GM21423 (cell line): ENCODE results near the gene TMEM129.

Experiments used
- ATAC-seq: cut with Tn5 transposase; IDR thresholded peaks from one replicate; pipeline ENCODE4 v1.9.1; 2021; ENCODE audit warnings: mild to moderate bottlenecking, moderate library complexity; ENCODE audit not compliant: unreplicated experiment

The TMEM129 gene

DNA sequence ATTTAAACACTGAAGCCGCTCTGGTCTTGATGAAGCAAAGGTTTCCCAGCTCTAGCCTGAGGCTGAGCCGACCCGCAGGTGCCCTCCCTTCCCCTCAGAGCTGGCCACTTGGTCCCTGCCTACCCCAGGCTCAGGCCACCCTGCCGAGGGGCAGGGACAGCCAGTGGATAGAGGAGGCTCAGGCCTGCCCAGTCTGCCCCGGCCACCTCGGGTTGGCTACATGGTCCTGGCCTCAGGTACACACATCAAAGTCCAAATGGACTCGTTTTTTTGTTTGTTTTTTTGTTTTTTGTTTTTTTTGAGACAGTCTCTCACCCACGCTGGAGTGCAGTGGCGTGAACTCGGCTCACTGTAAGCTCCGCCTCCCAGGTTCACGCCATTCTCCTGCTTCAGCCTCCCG is 24.0 kb upstream of the TMEM129 start:
- ATAC-seq = no peak

DNA sequence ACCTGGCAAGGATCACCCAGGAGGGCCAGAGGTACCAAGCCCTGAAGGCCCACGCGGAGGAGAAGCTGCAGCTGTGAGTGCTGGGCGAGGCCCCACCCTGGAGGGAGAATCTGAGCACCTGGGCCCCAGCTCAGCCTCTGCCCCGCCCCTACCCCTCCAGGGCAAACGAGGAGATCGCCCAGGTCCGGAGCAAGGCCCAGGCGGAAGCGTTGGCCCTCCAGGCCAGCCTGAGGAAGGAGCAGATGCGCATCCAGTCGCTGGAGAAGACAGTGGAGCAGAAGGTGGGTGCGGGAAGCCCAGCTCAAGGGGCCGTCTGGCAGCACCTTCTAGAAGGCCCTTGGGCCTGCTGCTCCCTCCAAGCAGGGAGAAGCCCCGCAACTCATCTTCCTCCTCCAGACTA is 23.4 kb upstream of the TMEM129 start:
- no peak for ATAC-seq

DNA sequence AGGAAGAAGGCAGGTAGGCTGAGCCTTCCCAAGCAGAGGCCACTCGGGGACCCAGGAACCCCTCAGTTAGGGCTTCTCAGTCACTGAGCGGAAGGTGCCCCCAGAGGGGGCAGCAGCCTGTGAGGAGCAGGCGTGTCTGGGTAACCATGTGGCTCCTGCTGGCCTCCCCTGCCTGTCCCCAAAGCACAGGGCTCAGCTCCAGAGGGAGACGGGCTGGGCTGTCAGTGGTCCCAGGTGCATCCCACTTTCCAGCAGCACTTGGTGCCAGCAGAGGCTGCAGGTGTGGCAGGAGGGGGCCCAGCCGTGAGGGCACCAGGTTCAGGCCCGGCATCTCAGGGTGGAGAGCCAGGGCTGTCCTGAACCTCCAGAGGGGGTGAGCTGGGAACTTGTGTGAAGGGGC is 22.9 kb upstream of the TMEM129 start:
- ATAC-seq = no peak

DNA sequence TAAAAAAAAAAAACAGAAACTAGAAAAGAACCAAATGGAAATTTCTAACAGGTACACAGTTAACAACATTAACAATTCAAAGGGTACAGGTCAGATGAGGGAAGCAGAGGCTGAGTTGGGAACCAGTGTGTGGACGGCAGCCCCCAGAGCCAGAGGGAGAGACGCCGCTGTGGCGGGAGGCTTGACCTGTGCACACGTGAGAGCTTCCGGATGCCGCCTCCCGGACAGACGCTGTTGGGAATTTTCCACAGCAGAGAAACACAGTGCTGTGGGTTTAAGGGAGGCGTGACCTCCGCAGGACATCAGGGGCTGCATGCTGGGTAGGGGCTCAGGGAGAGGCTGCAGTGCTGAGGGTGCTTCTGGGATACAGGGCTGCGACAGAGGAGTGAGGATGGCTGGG is 22.4 kb upstream of the TMEM129 start:
- ATAC-seq = no peak

DNA sequence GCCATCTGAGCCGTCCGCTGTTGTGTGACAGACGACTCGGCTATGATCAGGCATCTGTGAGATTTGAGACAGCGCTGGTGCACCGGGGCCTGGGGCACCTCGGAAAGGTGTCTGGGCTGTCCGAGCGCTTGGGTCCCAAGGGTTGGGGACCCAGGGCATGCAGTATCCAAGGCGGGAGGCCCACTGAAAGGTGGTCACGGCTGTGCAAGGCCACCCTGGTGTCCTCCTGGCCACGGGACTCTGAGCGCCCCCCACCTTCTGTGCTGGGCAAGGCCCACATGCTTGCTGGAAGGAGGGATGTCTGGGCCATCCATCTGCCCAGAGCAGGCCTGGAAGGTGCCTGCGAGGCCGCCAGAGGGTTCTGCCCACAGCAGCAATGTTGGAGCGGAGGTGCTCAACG is 20.1 kb upstream of the TMEM129 start:
- no peak for ATAC-seq

DNA sequence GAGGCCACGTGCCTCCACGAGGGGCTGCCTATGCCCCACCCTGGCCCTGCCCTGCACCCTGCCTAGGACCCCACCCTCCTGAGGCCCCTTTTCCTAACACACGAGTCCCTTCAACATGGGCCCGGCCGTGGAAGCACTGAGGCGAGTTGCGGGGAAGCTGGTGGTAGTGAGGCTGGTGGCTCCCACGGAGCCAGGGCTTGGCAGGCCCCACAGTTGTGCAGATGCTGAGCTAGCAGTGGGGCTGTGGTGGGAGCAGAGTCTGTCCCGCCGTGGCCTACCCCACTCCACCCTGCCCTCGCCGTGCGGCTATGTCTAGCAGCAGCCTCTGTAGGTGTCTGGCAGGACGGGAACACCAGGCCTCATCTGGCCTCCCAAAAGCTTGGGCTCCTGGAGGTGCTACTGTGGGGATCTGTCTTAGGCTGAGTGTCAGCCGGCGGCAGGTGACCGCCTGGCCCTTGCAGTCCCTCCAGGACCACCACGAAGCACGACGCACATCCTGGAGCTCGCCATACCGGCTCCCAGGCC is 19.0 kb upstream of the TMEM129 start:
- ATAC-seq = no peak

DNA sequence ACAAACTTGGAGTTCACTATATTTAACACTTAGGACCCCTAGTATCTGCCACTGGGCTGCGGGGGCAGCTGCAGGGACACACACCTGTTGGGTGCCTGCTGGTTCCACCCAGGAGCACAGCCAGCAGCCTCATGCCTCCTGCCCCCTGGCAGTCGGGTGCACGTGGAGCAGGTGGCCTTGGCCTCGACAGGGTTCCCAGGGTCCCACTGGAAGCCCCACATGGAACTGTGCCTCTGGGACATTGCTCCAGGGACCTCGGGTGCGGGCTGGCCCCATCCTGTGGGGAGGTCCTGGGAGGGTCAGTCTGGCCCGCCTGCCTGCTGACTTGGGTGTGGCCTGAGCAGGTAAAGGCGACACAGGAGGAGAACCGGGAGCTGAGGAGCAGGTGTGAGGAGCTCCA is 18.2 kb upstream of the TMEM129 start:
- no peak for ATAC-seq

DNA sequence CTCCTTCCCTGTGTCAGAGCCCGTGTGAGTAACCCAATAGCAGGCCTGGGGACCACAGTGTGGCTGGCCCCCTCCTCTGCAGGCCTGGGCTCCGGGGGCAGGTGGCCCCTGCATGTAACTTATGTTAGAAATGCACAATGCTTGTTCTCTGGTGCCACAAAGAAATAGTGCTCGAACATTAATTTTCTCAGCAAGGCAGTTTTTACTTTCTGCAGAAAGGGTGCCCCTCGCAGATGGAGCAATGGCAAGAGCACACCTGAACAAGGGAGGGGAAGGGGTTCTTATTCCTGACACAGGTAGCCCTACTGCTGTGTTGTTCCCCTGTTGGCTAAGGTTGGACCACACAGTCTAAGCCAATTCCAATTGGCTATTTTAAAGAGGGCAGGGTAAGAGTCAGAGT is 17.3 kb upstream of the TMEM129 start:
- ATAC-seq = no peak

DNA sequence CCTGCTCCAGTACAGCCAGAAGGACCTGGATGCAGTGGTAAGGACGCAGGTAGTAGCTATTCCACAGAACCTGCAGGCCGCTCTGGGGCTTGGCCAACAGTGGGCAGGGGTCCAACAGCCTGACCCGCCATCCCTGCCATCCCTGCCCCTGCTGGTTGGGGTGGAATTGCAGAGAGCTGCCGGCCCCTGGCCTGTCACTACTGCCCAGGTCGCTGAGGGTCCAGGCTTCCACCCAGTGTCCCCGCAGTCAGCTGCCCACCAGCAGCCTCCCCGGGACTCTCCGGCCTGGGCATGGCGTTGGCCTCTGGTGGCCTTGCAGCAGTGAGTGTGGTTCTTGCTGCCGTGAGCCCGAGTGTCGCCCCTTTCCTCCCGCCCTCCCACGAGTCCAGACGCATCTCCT is 16.5 kb upstream of the TMEM129 start:
- no peak for ATAC-seq

DNA sequence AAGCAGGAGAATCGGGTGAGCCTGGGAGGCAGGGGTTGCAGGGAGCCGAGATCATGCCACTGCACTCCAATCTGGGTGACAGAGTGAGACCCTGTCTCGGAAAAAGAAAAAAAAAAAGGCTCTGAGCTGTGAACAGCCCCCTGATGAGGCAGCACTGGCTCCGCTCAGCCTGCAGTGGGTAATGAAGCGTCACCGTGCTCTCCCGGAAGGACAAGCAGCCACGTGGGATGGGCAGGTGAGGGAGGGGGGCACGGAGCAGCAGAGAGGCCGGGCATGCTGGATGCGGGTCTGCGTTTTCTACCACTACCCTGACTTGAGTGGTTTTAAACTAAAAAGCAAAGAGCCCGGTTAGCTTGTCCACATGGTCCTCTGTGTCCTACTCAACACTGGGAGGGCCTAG is 15.7 kb upstream of the TMEM129 start:
- no peak for ATAC-seq

DNA sequence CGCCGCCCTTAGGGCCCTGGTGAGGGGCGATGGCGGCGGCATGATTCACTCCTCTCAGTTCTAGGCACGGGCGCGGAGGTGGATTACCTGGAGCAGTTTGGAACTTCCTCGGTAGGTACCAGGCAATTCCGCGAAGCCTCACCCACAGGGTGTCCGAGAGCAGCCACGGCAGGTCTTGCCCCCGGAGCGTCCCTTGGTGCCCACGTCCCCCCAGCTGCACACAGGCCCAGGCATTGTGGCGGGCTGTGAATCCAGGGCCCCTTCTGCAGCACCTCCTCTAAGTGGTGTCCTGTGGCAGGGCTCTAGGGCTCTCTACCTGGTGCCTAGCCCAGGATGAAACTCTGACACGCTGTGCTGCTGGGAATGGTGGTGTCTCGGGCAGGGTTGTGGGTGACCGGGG is 14.1 kb upstream of the TMEM129 start:
- no peak for ATAC-seq

DNA sequence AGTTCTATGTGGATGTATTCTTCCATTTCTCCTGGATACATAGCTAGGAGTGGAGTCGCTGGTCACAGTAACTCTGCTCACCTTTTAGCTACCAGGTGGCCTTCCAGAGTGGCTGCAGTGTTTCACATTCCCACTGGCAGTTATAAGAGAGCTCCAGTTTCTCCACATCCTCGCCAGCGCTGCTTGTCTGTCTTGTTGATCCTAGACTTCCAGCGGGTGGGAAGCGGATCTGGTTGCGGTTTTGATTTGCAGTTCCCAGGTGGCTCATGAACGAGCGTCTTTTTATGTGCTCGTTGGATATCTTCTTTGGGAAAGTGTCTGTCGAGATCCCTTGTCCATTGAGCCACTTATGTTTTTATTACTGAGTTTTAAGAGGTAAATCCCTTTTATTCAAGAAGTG is 11.8 kb upstream of the TMEM129 start:
- no peak for ATAC-seq

DNA sequence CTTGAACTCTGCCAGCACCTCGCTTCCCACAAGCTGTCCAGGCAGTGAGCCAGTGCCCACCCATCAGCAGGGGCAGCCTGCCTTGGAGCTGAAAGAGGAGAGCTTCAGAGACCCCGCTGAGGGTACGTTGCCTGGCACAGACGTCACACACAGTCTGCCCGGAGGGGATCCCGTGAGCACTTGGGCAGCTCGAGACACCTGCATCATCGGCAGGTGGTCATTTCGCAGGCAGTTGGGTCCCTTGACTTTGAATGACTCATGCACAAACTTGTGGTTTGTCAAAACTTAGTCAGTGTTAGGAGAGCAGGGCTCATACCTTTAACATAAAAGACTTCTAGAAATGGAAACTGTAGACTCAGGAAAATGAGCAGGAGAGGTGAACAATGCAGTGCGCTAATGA is 10.1 kb upstream of the TMEM129 start:
- no peak for ATAC-seq

DNA sequence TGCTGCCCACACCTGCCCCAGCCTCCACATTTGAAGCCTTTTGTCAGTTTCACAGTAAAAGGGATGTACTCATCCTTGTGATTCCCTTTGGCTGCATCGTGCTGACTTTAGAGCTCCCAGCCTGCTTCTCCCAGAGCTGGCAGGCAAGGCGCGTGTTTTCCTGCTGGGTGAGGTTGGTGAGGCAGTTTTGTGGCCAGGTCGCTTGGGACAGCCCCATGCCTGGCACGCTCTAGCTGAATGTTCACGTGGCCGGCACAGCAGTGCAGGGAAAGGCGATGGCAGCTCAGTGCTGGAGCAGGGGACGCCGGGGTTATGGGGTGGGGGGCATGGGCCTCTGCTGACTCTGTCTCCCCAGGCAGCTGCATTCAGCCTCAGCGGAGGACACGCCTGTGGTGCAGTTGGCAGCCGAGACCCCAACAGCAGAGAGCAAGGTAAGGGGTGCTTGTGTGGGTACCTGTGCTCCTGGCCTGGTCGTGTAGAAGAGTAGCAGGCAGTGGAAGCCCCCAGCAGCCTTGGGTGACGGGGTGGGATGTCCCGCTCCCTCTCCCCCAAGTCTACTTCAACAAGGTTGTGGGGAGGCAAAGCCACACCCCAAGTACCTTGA is 9.5 kb upstream of the TMEM129 start:
- no peak for ATAC-seq

DNA sequence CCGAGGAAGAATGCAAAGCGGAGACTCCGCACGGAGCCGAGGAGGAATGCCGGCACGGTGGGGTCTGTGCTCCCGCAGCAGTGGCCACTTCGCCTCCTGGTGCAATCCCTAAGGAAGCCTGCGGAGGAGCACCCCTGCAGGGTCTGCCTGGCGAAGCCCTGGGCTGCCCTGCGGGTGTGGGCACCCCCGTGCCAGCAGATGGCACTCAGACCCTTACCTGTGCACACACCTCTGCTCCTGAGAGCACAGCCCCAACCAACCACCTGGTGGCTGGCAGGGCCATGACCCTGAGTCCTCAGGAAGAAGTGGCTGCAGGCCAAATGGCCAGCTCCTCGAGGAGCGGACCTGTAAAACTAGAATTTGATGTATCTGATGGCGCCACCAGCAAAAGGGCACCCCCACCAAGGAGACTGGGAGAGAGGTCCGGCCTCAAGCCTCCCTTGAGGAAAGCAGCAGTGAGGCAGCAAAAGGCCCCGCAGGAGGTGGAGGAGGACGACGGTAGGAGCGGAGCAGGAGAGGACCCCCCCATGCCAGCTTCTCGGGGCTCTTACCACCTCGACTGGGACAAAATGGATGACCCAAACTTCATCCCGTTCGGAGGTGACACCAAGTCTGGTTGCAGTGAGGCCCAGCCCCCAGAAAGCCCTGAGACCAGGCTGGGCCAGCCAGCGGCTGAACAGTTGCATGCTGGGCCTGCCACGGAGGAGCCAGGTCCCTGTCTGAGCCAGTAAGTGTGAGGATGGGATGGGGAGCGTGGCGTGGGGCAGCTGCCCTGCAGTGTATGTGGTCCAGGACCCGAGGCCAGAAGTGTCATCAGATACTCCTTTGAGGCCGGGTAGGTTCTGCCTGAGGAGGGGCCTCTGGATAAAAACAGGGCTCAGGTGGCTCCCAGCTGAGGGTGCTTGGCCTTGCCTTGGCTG is 7.2 kb upstream of the TMEM129 start:
- ATAC-seq = no peak

DNA sequence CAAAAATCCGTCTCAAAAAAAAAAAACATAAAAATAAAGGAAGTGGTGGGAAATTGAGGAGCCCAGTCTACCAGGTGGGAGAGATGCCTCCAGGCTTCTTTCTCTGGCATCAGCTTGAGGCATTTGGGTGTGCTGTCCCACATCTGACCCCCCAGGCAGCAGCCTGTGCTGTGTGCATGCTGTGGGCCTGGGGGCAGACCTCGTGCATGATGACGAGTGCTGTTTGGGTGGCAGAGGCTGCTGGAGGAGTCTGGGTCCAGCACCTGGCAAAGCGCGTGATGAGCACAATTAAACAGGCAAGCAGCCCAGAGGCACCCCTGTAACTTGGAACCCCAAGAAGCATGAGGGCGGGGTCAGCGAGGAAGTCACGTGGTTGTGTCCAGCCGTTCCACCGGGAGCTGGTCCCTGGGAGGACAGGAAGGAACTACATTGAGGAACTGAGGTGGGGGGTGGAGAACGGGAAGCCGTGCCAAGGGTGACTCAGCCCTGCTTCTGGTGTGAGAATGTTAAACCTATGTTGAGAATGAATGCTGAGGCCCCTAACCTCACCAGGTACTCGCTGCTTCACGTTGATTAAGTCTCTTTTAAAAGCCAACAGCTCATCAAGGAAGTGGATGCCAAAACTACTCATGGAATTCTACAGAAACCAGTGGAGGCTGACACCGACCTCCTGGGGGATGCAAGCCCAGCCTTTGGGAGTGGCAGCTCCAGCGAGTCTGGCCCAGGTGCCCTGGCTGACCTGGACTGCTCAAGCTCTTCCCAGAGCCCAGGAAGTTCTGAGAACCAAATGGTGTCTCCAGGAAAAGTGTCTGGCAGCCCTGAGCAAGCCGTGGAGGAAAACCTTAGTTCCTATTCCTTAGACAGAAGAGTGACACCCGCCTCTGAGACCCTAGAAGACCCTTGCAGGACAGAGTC is 6.3 kb upstream of the TMEM129 start:
- no peak for ATAC-seq

DNA sequence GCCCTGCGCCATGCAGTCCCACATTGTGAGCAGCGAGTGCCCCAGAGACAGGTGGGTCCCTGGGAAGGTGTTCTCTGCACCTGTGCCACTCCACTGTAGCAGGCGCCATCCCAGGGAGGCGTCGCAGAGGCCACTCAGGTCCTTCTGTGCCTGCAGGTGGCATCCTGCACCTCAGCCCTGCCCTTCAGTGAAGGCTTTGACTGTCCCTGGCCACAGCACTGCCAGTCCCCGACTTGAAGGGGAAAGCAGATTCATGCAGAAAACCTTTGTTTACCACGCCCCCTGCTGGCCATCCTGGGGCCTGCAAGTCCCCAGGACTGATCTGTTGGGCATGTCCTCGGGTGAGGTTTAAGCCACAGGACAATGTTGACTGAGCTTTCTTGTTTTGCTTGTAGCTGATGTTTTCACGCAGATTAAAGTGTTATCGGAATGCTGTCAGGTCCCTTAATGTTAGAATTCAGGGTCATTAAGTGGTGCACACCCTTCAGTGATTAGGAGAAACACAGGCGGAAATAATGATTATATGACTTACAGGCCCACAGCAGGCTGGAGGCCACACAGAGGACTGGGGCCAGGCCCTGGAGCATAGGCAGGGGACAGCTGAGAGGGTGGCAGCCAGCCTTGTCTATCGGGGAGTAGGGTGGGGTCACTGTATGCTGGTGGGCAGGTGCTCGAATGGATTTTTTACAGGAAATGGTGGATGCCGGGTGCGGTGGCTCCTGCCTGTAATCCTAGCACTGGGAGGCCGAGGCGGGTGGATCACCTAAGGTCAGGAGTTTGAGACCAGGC is 5.2 kb upstream of the TMEM129 start:
- ATAC-seq = no peak

DNA sequence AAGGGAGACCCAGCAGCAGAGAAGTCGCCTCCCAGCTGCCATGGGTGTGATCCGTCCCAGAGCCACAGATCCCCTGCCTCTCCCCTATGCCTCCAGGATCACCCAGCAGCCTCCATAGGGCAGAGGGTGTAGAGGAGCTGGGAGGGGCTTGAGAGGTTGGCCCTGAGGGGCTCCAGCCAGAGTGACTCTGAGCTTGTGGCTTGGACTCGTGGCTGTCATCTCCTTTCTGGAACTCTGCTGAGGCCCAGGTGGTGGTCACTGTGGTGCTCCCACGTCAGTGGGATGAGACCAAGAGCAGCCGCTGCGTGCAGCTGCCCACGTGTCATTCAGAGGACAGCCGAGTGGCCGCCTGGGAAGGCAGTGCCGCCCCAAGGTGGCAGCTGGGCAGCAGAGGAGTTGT is 4.4 kb upstream of the TMEM129 start:
- no peak for ATAC-seq

DNA sequence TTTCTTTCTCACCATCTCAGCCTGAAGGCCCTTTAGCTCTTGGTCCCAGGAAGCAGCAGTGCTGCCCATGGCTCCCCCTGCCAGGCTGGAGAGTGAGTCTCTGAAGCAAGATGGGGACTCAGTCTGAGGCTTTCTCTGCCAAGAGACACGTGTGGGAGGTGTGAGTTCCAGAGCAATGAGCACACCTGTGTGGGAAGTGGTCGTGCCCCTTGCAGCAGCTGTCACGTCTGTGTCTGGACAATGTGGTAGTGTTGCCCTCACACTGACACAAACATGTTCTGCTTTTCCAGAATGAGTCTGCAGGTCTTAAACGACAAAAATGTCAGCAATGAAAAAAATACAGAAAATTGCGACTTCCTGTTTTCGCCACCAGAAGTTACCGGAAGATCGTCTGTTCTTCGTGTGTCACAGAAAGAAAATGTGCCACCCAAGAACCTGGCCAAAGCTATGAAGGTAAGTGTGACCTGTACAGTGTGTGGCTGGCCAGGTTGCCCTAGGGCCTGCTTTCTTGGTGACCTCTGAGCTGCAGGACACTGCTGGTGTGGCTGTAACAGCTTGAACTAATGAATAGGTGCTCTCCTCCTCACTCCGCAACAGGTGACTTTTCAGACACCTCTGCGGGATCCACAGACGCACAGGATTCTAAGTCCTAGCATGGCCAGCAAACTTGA is 2.1 kb upstream of the TMEM129 start:
- no peak for ATAC-seq

DNA sequence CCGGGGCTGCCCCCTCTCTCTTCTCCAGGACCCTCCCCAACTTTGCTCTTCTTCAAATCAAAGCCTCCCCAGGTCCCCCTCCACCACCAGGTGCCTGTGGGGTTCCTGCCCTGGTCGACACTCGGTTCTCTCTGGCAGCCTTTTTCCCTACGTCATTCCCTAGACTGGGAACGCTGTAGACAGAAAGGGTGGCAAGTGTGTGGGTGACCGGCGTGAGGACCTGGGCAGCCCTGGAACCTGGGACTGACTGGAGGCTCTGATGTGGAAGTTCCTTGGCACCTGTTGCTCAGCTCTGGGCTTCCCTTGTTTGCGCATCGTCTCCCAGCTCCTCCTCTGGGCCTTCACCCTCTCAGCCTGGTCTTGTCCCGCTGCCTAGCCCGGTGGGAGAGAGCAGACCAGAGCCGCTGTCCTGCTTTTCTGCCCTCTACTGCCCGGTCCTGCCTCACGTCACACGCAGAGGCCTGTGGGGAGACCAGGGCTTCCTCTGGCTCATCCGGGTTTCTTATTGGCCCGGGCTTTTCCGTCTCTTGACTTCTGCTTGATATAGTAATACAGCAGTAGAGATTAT is 1.5 kb upstream of the TMEM129 start:
- no peak for ATAC-seq
